ENCODE measurements around the gene SHQ1.

SHQ1 gene

DNA sequence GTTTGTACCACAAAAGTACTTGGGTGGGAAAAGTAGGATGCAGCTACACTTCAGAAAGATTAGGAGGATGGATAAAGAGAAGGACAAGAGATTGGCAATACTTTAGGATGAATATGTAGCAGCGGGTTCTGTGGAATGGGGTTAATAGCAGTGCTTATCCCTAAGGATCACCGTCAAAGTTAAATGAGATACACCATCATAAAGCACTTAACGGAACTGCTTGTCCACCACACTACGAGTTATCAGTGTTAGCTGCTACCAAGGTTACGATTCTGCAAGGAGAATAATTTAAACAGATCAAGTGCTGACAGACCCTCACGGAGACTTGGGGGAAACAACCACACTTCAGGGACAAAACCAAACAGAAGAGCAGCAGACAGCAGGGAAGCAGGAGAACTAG, 963 bp downstream of the SHQ1 start:
- no peak for DNase-seq

DNA sequence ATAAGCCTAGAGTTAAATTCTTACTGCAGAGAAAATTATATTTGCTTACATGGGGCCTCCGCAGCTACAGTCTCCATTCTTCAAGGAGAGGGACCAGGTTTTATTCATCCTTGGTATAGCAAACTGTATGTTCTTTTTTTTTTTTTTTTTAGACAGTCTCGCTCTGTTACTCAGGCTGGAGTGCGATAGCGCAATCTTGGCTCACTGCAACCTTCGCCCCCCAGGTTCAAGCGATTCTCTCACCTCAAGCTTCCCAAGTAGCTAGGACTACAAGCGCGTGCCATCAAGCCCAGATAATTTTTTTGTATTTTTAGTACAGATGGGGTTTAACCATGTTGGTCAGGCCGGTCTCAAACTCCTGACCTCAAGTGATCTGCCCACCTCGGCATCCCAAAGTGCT, 2.1 kb downstream of the SHQ1 start:
- no peak for DNase-seq

DNA sequence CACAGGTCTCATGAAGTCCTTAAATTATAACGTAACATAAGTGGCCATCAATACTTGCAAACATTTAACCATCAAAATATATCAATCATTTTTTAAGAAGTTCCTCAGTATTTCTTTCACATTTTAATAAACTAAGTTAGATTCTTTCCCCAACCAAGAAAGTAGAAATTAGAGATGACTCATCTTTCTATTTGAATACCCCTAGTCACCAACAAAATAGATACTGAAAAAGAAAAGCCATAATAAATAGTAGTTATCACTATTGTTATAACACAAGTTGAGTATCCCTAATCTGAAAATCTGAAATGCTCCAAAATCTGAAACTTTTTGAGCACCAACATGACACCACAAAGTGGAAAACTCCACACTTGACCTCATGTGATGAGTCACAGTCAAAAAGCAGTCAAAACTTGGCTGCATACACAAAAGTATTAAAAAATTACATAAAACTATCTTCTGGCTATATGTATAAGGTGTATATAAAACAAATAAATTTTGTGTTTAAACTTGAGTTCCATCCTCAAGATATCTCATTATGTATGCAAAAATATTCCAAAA, 3.7 kb downstream of the SHQ1 start:
- DNase-seq, result no peak

DNA sequence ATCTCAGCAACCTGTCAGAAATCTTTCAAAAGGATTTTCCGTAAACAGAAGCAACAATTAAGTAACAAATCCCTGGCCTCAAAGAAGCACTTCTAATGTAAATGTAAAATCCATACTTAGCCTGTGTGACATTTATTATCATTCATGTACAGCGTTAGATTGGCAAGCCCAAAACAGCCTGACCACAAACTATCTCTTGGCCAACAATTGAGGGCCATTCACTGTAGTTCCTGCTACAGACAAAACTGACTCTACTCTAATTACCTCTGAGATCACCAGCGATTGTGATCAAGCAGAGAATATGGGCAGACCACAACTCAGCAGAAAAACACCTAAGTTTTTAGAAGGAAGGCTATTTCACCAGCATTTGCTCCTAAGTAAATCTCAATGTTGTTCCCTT, 9.2 kb downstream of the SHQ1 start:
- no peak for DNase-seq

DNA sequence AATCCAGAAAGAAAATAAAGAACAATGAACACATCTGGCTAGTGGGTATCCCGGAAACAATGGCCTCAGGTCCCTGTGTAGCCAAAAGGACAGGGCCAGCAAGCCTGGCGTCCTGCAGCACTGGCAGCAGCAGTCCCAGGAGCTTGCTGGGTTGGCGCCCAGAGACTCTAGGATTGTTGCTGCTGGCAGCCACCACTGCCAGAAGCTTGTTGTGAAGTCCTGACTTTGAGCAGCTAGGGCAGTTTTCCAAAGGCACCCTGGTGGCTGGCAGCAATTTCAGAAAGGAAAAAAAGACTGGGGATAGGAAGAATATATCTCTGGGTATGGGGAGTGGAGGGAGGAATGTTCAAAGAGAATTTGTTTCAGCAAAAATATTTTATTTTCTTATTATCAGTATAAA, 11.3 kb downstream of the SHQ1 start:
- no peak for DNase-seq

DNA sequence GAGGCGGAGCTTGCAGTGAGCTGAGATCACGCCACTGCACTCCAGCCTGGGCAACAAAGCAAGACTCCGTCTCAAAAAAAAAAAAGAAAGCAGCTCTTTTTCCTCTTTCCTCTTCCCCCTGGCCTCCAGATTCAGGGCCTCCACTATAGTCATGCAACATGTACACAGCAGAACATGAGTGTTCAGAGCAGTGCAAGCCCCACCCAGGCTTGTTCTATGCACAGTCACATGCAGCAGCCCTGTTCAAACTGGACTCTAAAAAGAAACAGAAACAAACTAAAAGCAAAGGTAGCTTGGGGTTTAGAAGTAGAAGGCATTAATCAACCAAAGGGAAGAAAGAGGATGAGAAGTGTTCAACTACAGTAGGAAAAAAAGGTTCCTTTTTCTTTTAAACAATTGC, 11.8 kb downstream of the SHQ1 start:
- DNase-seq, result no peak

DNA sequence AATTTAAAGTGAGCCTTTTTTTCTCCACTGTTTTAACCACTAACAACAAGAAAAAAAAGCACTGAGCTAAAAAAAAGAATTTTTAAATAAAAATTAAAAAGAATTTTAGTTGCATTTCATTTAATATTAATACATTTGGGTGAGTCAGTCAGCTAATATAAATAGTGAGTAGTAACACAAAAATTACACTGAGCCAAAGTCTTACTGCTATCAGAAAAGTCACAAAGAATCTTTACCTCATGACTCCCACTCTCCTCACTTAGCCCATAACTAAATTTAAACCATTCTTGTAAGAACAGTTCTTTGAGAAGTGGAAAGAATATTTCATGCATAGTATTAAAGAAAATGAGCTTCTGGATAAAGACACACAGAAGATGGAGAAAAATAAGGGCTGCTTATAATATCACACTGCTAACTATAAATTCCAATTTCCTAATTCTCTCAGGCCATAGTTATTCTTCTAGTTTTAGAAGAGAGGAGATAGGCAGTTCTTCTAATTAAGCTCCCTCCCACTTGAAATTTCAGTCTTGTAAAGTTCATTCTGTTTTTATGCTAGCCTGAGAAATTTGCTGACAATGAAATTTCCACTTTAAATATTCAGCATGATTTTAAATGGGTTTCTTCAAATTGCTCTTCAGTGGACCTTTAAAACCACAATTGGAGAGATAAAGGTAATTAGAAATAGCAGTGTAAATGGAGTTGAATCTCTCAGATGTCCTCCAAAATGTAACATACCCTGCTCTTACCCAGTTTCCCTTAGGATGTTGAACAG, 17.6 kb downstream of the SHQ1 start:
- DNase-seq, result no peak

DNA sequence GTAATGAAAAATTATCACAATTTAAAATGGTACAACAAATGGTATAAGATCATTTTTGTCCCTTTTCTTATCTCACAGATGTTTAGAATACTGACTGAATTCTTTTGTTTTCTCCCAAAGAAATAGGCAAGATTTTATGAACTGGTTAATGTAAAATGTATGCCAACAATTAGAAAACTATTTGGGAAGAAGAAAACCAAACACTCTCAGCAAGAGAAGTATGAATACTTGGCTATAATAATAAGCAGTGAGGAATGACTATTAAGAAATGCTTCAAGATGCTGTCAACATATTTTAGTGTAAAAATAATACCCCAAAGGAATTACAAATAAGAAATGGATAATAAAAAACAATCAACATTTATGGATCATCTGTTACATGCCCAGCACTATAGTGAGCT, 18.5 kb downstream of the SHQ1 start:
- DNase-seq, result no peak

DNA sequence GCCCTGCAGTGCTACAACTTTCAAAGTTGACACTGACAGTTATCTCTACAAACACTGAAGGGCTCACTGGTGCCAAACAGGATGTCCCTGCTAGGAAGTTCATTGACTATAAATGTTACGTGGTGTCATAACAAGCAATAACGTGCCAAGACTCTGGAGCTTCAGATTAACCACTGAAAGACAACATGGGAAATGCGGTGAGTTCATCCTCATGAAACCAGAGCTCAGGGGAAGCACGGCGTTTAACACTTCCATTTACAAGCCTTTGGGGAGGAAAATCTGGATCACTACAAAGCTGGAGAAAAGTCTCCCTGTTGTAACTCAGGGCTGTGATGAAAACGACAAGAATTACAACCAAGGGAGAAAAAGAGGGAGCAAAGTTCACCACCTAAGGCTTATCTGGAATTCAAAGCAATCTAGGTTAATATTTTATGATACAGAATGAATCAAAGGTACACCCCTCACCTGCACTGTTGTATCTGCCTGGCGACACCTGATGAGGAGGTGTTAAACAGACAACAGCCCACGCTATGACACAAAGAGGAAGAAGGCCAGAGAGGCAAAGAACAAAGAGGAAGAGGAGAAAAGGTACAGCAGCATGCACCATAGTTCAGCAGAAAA, 27.0 kb downstream of the SHQ1 start:
- peak in 1 of 2 donors; percentile 67 for DNase-seq

DNA sequence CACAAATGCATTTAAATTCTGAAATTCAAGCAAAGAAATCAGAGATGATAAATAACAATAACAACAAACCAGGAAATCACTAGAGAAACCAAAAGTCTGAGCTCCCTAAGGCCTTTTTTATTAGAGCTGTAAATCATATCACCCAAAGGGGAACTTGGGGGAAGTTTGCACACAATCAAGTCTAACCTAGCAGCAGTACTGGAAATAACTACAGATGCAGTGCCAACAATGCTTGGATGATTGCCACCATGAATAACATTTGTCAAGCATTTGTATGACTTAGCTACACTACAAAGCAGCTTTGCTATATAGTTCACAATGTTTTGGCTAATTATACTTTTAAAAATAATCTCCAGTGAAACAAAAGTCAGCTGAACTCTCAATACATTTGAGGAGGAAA, 27.8 kb downstream of the SHQ1 start:
- DNase-seq, result peak in 1 of 2 donors; percentile 83

DNA sequence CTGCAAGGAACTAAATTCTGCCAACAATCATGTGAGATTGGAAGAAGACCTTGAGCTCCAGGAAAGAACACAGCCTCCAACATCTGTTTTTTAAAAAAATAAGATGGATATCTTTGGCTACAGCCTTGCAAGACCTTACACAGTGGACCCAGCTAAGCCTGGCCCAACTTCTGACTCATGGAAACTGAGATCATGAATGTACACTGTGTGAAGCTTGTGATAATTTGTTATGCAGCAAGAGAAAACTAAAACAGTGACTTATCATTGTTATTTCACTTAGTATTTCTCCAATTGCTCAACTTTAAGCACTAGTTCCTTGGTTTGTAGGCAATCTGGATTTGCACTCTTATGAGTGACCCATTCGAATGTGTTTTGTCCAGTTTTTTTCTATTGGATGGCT, 29.3 kb downstream of the SHQ1 start:
- no peak for DNase-seq

DNA sequence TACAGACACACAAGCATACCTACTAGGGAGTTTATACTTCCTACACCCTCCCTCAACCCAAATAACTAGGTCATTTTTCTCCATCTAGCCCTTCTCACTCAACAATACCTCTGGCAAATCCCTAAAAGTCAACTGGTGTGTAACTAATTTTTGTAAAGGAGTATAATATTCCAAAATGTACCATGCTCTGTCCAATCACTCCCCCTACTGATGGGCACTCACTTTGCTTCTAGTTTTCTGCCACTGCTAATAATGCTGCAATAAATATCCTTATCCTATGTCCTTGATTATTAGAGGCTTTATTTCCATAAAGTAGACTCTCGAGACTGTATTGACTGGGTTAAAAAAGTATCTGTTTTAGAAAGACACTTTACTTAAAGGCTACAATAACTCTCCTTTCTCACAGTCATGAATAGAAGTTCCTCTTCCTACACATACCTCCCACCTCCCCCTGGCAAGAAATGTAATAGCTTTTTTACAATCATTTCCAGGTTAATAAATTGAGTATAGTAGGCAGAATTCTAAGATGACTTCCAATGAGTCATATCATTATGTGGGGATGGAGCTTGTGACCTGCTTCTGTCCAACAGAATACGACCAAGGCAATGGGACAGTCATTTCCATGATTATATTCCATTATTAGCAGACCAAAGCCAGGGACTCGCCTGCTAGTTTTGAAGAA, 30.0 kb downstream of the SHQ1 start:
- peak in 1 of 2 donors; percentile 41 for DNase-seq

DNA sequence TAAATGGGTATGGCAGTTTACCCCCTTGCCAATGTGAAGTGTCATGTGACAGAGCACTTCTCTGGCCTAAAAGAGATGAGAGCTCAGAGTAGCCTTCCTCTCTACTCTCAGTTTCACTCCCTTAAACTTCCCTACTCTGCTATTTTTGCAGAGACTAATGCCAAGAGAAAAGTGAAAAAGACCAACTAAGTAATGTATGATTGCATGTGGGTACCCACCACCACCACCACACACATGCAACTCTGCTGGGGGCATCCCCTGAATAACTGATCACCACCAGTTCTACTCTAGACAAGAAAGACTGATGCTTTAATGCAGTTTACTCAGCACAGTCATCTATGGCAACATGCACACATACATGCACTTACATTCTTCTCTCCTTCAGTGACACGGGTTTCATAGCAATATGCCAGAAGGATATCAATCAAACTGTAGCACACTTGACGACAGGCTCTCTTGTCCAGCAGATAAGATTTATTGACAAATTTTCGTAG, 31.3 kb downstream of the SHQ1 start:
- DNase-seq, result no peak

DNA sequence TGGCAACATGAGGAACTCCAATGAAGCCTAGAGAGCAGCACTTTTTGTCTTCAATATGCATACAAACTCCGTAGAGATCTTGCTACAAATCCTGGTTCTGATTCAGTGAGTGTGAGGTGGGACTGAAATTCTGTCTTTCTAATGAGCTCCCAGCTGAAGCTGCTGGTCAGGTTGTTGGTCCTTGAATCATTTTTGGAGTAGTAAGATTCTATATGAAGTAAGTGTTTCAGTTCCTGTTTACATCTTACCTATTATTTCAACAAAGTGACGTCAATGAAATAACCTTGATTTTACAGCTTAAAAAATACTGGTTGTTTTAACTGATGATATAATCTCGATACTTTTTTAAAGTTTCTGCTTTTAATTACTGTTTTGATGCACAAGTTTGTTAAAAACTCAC, 33.9 kb downstream of the SHQ1 start:
- no peak for DNase-seq

DNA sequence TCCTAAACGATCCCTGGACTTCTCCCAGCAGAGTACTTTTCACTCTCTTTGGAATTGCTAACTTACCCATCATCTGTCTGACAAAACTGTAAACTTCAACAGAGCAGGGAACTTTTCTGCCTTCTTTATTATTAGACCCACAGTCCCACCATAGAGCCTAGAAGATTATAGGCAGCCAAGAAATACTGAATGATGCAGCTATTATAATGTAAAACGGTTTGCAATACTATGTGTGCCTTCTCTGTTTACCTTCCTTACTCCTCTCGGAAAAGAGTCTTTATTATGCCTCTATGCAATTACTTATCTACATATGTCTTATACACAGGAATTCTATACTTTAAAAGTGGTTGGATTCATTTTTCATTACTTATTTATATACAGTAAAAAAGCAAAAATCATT, 36.0 kb downstream of the SHQ1 start:
- no peak for DNase-seq

DNA sequence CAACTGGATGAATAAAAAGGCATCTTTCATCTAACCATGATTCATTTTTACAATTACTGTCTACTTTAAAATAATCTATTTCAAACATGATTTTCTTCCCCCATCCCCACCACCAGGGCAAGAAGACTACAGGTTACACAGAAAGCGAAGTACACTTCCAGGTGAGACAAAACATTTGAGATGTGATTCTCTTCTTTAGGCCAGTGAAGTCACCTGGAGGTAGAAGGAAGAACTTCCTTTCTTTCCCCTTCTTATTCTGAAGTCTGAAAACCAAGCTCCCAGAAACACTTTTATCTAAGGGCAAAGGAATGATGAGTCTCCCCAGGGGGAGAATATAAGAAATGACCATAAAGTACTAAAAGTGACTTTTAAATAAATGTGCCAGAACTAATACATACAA, 36.7 kb downstream of the SHQ1 start:
- no peak for DNase-seq

DNA sequence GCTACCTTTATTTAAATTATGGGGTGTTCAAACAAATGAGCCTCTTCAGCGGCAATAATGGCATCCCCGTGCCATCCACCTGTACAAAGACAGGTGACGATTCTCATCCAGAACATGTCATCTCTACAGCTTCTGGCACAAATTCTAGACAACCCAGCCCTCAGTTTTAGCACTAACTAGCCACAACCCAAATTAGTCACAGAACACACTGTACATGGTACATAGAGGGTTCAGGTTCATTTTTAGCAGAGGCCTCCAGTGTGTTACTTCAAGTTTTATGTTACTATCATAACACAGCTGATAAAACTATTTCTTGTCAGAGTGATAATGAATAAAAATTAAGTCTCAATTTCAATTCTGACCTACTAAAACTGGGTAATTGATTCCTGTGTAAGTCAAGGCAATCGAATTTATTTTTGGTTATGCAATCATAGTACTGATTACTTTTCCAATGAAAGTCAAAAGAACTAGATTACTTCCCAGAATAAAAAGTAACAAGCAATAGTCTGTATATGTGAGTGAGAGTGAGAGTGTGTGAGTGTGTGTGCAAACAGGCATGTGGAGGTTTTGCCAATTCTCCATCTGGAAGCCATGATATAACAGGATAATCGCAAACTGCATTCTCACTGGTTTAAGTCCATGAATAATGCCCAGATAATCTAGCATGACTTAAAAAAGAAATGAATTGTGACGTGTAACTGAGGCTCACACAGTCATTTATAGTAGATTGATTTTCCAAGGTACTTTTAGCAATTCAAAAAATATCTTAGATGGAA, 37.4 kb downstream of the SHQ1 start:
- no peak for DNase-seq

DNA sequence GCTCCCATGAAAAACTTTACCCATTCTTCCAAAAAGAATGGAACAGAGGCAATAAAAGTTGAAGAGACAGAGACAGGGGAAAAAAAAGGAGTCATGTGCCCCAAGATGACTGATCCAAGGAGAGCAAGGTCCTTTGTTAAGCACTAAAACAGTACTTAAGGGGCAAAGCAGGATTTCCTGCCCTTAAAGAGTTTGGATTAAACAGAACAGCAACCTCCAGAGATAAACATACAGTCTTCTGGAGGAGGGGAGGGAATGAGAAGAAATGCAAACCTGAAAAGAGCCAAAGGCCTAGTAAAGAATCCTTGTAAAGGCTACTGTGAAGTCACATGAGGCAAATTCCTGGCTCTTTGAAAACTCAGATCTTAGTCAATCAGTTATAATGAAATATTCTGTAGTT, 38.2 kb downstream of the SHQ1 start:
- no peak for DNase-seq

DNA sequence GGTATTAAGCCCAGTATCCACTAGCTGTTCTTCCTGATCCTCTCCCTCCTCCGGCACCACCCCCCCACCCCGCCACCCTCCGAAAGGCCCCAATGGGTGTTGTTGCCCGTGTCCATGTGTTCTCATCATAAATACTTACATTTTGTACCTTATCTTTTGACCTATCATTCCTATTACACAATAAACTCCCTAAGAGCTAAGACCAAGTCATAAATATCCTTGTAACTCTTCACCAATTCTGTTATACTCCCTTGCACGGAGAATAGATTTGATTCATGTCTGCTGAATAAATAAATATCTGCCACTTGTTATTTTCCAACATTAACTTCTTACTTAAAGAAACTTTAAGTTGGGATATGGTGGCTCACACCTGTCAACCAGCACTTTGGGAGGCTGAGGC, 43.9 kb downstream of the SHQ1 start:
- no peak for DNase-seq

DNA sequence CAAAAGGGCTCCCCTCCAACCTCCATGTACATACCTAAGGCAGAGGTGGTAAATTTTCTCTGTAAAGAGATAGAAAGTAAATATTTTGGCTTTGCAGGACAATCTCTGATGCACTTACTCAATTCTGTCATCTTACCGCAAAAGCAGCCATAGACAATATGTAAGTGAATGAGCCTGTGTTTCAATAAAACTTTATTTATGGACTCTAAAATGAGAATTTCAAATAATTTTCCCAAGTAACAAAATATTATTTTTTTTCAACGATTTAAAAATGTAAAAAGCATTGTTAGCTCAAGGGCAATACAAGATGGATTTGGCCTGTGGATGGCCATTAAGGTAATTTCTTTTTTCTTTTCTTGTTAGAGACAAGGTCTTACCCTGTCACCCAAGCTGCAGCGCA, 44.7 kb downstream of the SHQ1 start:
- DNase-seq, result no peak

DNA sequence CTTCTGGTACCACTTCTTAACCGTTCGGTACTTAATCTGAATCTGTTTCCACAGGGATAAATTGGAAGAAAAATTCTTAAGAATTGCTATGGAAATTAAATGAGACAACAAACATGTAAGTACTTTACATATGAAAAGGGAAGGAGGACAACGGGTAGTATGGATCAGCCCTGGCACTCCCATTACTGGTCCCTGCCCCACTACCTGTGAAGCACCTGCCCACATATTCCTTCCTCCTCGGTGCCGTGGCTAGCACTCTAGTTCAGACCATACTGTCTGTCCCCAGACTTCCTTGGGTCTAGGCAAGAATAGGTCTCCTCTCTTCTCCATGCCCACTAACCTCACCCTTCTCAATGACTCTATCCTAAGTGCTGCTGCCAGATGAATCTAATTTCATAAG, 46.2 kb downstream of the SHQ1 start:
- DNase-seq, result no peak

DNA sequence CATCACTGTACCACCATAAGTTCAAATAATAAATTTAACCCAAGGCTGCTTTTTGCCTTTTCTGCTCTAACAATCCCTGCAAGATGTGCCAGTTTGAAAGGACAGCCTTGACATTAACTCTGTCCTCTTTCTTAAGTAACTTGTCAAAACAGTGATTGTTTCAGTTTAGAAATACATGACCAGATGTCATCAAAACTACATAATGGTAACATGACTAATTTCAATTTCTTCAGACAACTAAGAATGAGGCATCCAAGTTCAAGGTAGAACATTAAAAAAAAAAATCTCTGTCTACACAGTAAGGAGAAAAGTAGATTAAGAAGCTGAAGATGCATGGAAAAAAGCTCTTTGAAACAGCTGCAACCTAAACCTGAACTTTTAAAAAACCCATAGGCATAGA, 47.4 kb downstream of the SHQ1 start:
- DNase-seq, result no peak

DNA sequence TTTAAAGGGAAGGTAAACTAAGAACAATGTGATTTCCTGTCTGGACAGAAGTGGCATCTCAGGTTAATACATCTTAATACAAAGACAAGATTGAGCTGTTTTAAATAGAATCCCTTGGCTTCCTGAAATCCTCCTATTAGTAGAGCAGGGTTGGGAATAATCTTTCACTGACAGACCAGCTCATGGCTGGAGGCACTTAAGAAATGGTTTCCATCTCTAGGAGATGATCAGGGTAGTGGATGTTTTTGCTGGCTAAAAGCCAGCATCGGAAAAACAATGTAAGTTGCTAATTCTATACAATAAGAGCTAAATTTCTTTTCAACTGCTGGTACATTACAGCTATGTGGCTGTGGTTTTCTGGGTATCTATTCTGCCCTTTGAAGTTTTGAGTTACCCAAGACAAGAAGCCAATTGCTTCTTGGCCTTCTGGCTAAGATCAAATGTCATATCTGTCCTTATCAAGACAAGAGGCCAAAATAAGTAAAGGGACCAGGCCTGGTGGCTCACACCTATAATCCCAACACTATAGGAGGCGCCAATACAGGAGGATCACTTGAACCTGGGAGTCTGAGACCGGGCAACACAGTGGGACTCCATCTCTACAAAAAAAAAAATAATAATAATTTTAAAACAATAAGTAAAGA, 49.6 kb downstream of the SHQ1 start:
- DNase-seq, result no peak

All from bone marrow (tissue), 2 donors.